ENCODE measurements around the gene SLC5A1. TPM values are rescaled to one million over a fixed set of nuclear protein-coding genes. Genes with fewer than 3 reads are reported as not detected.

The SLC5A1 gene
- total RNA-seq, result 1 to 10 TPM in 2 of 3 donors, not detected in 1; 1.3 to 5.3 TPM

DNA sequence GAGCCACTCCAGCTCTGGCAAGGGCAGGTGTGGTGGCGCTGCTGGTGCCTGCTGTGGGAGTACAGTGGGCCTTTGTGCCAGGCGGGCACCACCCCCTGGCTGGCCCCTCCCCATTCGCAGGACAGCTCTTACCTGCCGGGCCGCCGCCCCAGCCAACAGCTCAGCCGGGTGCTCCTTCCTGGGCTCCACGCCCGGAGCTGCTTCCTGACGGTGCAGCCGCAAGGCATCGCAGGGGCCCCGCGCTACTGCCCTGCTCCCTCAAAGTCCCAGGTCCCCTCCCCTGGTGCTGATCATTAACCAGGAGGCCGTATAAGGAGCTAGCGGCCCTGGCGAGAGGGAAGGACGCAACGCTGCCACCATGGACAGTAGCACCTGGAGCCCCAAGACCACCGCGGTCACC lies at the start of gene SLC5A1:
SLC5A1 (plus strand) TSS at position 338 of the 400 bp plus-strand sequence; CDS start at position 359, 21 bp downstream.
- TF ChIP-seq POLR2A (IDR thresholded peaks at IDR 0.05), result no peak
- peak in 1 of 3 donors; percentile 13 for TF ChIP-seq POLR2AphosphoS5 (IDR thresholded peaks at IDR 0.05)
- peak; percentile 58 to 78 for DNase-seq (ENCODE audit: low spot score in 2 of 2)
- peak within 1 kb of the TSS in 2 of 3 donors; percentile 4 to 31 for H3K4me3 ChIP-seq
- no peaks in the 10 kb centered on the region for H3K9me3 ChIP-seq
- H3K27me3 ChIP-seq, result no peaks in the 10 kb centered on the region
- no peaks in the 10 kb centered on the region for H3K36me3 ChIP-seq
- intact Hi-C loops (cut with DNase I; ENCODE audit: low total_unique reads), result no loop called here
- H3K4me1 ChIP-seq, result no peaks in the 10 kb centered on the region
- H3K27ac ChIP-seq, result peak within 1 kb of the TSS; percentile 38 to 71

- Histone ChIP-seq H3K4me1 (no peaks in the 10 kb centered on the region), H3K4me3 (no peak overlapping the region), H3K9me3 (no peaks in the 10 kb centered on the region), H3K36me3 (no peaks in the 10 kb centered on the region), H3K27me3 (no peaks in the 10 kb centered on the region), H3K27ac (no peak overlapping the region)
- DNase-seq (ENCODE audit: low spot score in 2 of 2), result no peak
- TF ChIP-seq POLR2AphosphoS5 (IDR thresholded peaks at IDR 0.05) (no peak), POLR2A (IDR thresholded peaks at IDR 0.05) (no peak), CTCF (IDR thresholded peaks at IDR 0.05) (no peak)
- intact Hi-C loops (cut with DNase I; ENCODE audit: low total_unique reads), result no loop called here
These were observed 48.0 kb upstream of the SLC5A1 start for GRCh38 chr22:31995046-31995445.

DNA sequence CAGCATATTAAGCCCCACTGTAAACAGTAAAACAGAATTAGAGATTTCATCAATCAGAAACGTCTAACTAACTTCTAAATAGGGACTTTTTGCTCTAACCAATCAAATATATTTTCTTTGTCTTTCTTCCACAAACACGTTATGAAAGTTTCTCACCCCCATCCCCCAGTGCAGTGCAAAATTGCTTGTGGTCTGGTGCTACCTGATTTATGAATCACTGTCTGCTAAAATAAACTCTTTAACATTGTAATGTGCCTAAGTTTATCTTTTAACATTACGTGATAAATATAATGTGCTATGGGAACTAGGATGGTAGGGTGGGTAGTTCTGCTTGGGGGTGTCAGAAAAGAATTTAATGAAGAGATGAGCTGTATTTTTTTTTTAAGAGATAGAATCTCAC lies 47.3 kb upstream of the SLC5A1 start:
- no peak for TF ChIP-seq CTCF (IDR thresholded peaks at IDR 0.05)
- no peak for TF ChIP-seq POLR2A (IDR thresholded peaks at IDR 0.05)
- TF ChIP-seq POLR2AphosphoS5 (IDR thresholded peaks at IDR 0.05), result no peak
- intact Hi-C loops (cut with DNase I; ENCODE audit: low total_unique reads), result no loop called here
- DNase-seq (ENCODE audit: low spot score in 2 of 2), result no peak
- H3K27me3 ChIP-seq, result no peaks in the 10 kb centered on the region
- H3K27ac ChIP-seq, result no peak overlapping the region
- H3K4me3 ChIP-seq, result no peak overlapping the region
- no peaks in the 10 kb centered on the region for H3K36me3 ChIP-seq
- no peaks in the 10 kb centered on the region for H3K9me3 ChIP-seq
- no peaks in the 10 kb centered on the region for H3K4me1 ChIP-seq

- intact Hi-C loops (cut with DNase I; ENCODE audit: low total_unique reads), result no loop called here
- Histone ChIP-seq H3K36me3 (no peaks in the 10 kb centered on the region), H3K9me3 (no peaks in the 10 kb centered on the region), H3K27ac (no peak overlapping the region), H3K4me3 (no peak overlapping the region), H3K4me1 (no peaks in the 10 kb centered on the region), H3K27me3 (no peaks in the 10 kb centered on the region)
- TF ChIP-seq CTCF (IDR thresholded peaks at IDR 0.05), result no peak
- TF ChIP-seq POLR2A (IDR thresholded peaks at IDR 0.05), result no peak
- TF ChIP-seq POLR2AphosphoS5 (IDR thresholded peaks at IDR 0.05), result no peak
- DNase-seq (ENCODE audit: low spot score in 2 of 2), result no peak
These were observed 44.2 kb upstream of the SLC5A1 start for GRCh38 chr22:31998784-31999385.

DNA sequence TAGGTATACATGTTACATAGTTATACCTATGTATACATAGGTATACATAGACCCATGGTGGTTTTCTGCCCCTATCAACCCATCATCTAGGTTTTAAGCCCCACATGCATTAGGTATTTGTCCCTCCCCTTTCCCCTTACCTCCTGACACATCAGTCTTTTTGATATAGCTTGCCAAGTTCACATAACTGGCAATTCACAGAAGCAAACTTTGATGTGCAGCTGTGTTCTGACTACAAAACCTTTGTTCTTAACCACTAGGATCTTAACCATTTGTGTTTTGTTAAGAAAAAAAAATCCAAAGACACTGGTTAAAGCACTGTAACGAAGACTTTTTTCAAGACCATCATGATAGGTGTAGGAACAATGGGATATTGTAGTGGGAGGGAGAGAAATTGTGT lies 42.9 kb upstream of the SLC5A1 start:
- DNase-seq (ENCODE audit: low spot score in 2 of 2), result no peak
- Histone ChIP-seq H3K4me1 (no peaks in the 10 kb centered on the region), H3K27ac (no peak overlapping the region), H3K9me3 (no peaks in the 10 kb centered on the region), H3K4me3 (no peak overlapping the region), H3K36me3 (no peaks in the 10 kb centered on the region), H3K27me3 (no peaks in the 10 kb centered on the region)
- intact Hi-C loops (cut with DNase I; ENCODE audit: low total_unique reads), result no loop called here
- no peak for TF ChIP-seq CTCF (IDR thresholded peaks at IDR 0.05)
- TF ChIP-seq POLR2AphosphoS5 (IDR thresholded peaks at IDR 0.05), result no peak
- TF ChIP-seq POLR2A (IDR thresholded peaks at IDR 0.05), result no peak
